T-cell (primary cell): Measurements from ENCODE around the gene LRRC2. TPM values are rescaled to one million over a fixed set of nuclear protein-coding genes. Genes with fewer than 3 reads are reported as not detected.

ENCODE experiments used
- ATAC-seq, 4 experiments: fragments of 200-7000 bp in 3 of 4; fragments of 150-1000 bp in 1 of 4; cut with Tn5 transposase; replicated peaks in 1 of 4; 1 replicate in 3 of 4; 2 replicates in 1 of 4; pipeline ENCODE4 v1.10.0; 2021; ENCODE audit warnings: moderate library complexity in 3 of 4, mild to moderate bottlenecking in 2 of 4, moderate number of reproducible peaks in 1 of 4
- CTCF ChIA-PET, 2 donors: fragments of 300-600 bp; sonication (Branson Sonifier 250); formaldehyde crosslinking; loops; one replicate each; lab custom pipeline; 2022; ENCODE audit warnings: antibody characterized with exemption in 2 of 2; lab: Charles Lee
- POLR2A ChIA-PET, 2 donors: fragments of 300-600 bp; sonication (Branson Sonifier 250); formaldehyde crosslinking; loops; one replicate each; lab custom pipeline; 2022; ENCODE audit warnings: antibody characterized with exemption in 2 of 2; lab: Charles Lee
- DNase-seq, 35 experiments: peaks; one replicate each; pipeline versions ENCODE4 v3.0.0 to v3.0.0-alpha.2; 2013 to 2023
- H3K27ac ChIP-seq: one replicate; pipeline ENCODE4 v1.5.1; 2013; ENCODE audit warnings: low read length
- H3K27me3 ChIP-seq, 2 experiments: replicated peaks in 1 of 2; 1 replicate in 1 of 2; 2 replicates in 1 of 2; pipeline versions ENCODE4 v1.6.1 to v1.7.0; 2013; ENCODE audit warnings: low read length in 1 of 2, mixed read lengths in 1 of 2; ENCODE audit not compliant: control insufficient read depth in 2 of 2, insufficient read depth in 2 of 2; ENCODE audit errors: extremely low read depth in 1 of 2
- H3K36me3 ChIP-seq, 2 donors: 1 replicate in 1 of 2; 2 replicates in 1 of 2; pipeline versions ENCODE4 v1.6.1 to v1.7.0; 2013; ENCODE audit warnings: low read length in 1 of 2; ENCODE audit not compliant: control insufficient read depth in 2 of 2, insufficient read depth in 1 of 2; ENCODE audit errors: extremely low read depth in 1 of 2
- H3K4me1 ChIP-seq, 2 experiments: 1 replicate in 1 of 2; 2 replicates in 1 of 2; pipeline versions ENCODE4 v1.6.1 to v1.7.0; 2013; ENCODE audit warnings: low read length in 2 of 2, mixed read lengths in 1 of 2; ENCODE audit not compliant: insufficient read depth in 2 of 2, control insufficient read depth in 1 of 2; ENCODE audit errors: extremely low read depth in 1 of 2
- H3K4me3 ChIP-seq, 2 donors: 1 replicate in 1 of 2; 2 replicates in 1 of 2; pipeline versions ENCODE4 v1.5.1 to v1.7.0; 2013; ENCODE audit warnings: mild to moderate bottlenecking in 2 of 2, low read length in 1 of 2, moderate library complexity in 1 of 2; ENCODE audit not compliant: control insufficient read depth in 1 of 2; ENCODE audit errors: extremely low read depth in 1 of 2
- H3K9me3 ChIP-seq: 2 replicates; pipeline ENCODE4 v1.7.0; 2013
- H3K27ac Mint-ChIP-seq, 2 donors: one replicate each; pipeline ENCODE4 v1.8.0; 2020 to 2021; ENCODE audit warnings: mild to moderate bottlenecking in 2 of 2, mixed read lengths in 2 of 2
- H3K27me3 Mint-ChIP-seq, 2 donors: one replicate each; pipeline ENCODE4 v1.8.0; 2021 to 2022; ENCODE audit warnings: mixed read lengths in 2 of 2
- H3K36me3 Mint-ChIP-seq: one replicate; pipeline ENCODE4 v1.8.0; 2021; ENCODE audit warnings: mixed read lengths
- H3K4me1 Mint-ChIP-seq, 3 donors: one replicate each; pipeline ENCODE4 v1.8.0; 2020 to 2022; ENCODE audit warnings: mixed read lengths in 3 of 3, mild to moderate bottlenecking in 1 of 3
- H3K4me3 Mint-ChIP-seq, 3 donors: one replicate each; pipeline ENCODE4 v1.8.0; 2020 to 2022; ENCODE audit warnings: mild to moderate bottlenecking in 3 of 3, mixed read lengths in 3 of 3, moderate library complexity in 3 of 3
- H3K9me3 Mint-ChIP-seq, 3 donors: one replicate each; pipeline ENCODE4 v1.8.0; 2020 to 2022; ENCODE audit warnings: mixed read lengths in 3 of 3
- WGBS: methylation state at CpG from one replicate; pipeline ENCODE4 v1.1.5; 2013; ENCODE audit warnings: missing lambda C conversion rate; ENCODE audit not compliant: insufficient coverage; 5-methylcytosine and 5-hydroxymethylcytosine counted together
- total RNA-seq, 35 experiments: library from RNA in 6 of 35; stranded (reverse) in 6 of 35; fragments of 120-200 nt in 1 of 35; gene quantifications; one replicate each; pipeline versions ENCODE4 v1.2.1 to v1.2.4 and lab custom pipeline; 2013 to 2026

LRRC2 gene
- total RNA-seq, 5 donors from 2014 or later (not counting 1 experiment from before 2014, with no cell fraction given) = 0.30 to 1.9 (median 1.0) TPM

DNA sequence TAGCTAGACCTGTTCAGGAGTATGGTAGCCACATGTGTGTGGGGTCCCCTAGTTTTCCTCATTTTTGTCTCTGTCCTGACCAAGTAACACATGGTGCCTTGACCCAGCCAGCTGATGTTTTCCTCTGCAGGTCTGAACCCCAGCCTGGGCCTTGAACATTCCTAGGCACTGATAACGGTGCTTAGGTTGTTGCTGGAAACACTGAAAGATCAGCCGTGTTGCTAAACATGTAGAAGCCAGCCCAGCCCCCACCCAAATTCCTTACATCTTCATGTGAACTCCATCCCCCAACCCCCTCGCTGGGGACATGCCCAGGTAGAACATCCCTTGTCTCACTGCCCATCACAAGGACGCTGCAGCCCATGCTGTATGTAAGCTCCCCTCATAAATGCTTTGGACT, 49.6 kb downstream of the LRRC2 start:
- no peaks in the 10 kb centered on the region for H3K9me3 ChIP-seq
- H3K4me1 ChIP-seq = no peaks in the 10 kb centered on the region
- Mint-ChIP-seq H3K27ac (no peak overlapping the region), H3K36me3 (no peaks in the 10 kb centered on the region), H3K4me3 (no peak overlapping the region), H3K27me3 (peaks cover 0 to 5% of the 10 kb centered on the region in 2 donors), H3K9me3 (no peaks in the 10 kb centered on the region), H3K4me1 (peaks cover 0 to 4% (median 2%) of the 10 kb centered on the region in 3 donors)
- no peak overlapping the region for H3K4me3 ChIP-seq
- CTCF ChIA-PET = interaction anchor here in 1 of 2 donors (0.6 kb wide), 1 partner anchor 33 kb away, joined by 4 read pairs; no protein-coding TSS in a partner anchor
- no peak overlapping the region for H3K27ac ChIP-seq
- H3K27me3 ChIP-seq = no peaks in the 10 kb centered on the region
- DNase-seq = no peak
- ATAC-seq = no peak
- no peaks in the 10 kb centered on the region for H3K36me3 ChIP-seq
- WGBS = 100% methylated on average over 2 of the region's 4 CpGs
- POLR2A ChIA-PET = no interaction called here

DNA sequence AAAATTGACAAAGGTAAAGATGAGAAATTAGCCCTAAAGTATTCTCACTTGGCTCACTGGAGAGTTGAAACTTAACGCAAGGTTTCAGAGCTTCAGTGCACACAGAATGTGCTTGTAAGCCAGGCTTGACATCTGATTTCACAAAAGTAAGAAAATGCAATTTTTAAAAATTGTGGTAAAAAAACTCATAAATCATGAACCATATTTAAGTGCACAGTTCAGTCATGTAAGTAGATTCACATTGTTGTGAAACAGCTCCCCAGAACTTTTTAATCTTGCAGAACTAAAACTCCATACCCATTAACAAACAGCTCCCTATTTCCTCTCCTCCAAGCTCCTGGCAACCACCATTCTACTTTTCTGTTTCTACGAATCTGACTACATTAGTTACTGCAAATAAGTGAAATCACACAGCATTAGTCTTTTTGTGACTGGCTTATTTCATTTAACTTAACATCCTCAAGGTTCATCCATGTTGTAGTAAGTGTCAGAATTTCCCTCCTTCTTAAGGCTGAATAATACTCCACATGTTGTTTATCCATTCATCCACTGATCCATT, 53.8 kb downstream of the LRRC2 start:
- Mint-ChIP-seq H3K9me3 (no peaks in the 10 kb centered on the region), H3K36me3 (no peaks in the 10 kb centered on the region), H3K4me1 (peaks cover 0 to 4% (median 2%) of the 10 kb centered on the region in 3 donors), H3K27ac (no peak overlapping the region), H3K27me3 (peaks cover 0 to 5% of the 10 kb centered on the region in 2 donors), H3K4me3 (no peak overlapping the region)
- Histone ChIP-seq H3K27me3 (no peaks in the 10 kb centered on the region), H3K4me1 (no peaks in the 10 kb centered on the region), H3K27ac (no peak overlapping the region), H3K36me3 (no peaks in the 10 kb centered on the region), H3K4me3 (no peak overlapping the region), H3K9me3 (no peaks in the 10 kb centered on the region)
- ChIA-PET POLR2A (no interaction called here), CTCF (interaction anchor here in 1 of 2 donors (0.6 kb wide), 1 partner anchor 133 kb away, joined by 3 read pairs; no protein-coding TSS in a partner anchor)
- DNase-seq (no peak), ATAC-seq (no peak)
- no CpG with 5 or more reads among the region's 2 CpGs for WGBS

DNA sequence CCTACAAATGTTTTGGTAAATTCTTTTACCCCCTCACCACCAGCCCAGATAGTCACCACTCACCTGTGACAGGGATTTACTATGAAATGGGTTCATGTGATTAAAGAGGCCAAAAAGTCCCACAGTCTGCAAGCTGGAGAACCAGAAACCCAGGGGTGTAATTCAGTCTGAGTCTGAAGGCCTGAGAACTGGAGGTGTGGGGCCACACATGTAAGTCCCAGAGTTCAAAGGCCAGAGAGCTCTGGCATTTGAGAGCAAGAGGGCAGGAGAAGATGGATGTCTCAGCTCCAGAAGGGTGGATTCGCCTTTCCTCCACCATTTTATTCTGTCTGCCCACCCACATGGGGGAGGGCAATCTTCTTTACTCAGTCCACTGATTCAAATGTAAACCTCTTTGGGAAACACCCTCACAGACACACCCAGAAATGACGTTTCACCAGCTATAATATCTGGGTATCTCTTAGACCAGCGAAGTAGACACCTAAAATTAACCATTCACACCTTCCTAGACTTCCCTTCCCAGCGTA, 56.4 kb downstream of the LRRC2 start:
- no peaks in the 10 kb centered on the region for H3K36me3 Mint-ChIP-seq
- no peaks in the 10 kb centered on the region for H3K9me3 Mint-ChIP-seq
- no peak overlapping the region for H3K27ac ChIP-seq
- no peak for ATAC-seq
- CTCF ChIA-PET = interaction anchor here in 1 of 2 donors (0.6 to 1.3 kb wide), 2 partner anchors 9 to 141 kb away, joined by 3 read pairs; no protein-coding TSS in a partner anchor
- no peak overlapping the region for H3K4me3 Mint-ChIP-seq
- 65% methylated on average over 3 of the region's 4 CpGs for WGBS
- H3K4me3 ChIP-seq = no peak overlapping the region
- H3K9me3 ChIP-seq = no peaks in the 10 kb centered on the region
- H3K27me3 Mint-ChIP-seq = peaks cover 0 to 5% of the 10 kb centered on the region in 2 donors
- POLR2A ChIA-PET = no interaction called here
- no peaks in the 10 kb centered on the region for H3K4me1 ChIP-seq
- peaks cover 0 to 8% (median under 1%) of the 10 kb centered on the region in 3 donors for H3K4me1 Mint-ChIP-seq
- H3K27ac Mint-ChIP-seq = peak overlapping the region in 1 of 2 donors; percentile 41
- no peaks in the 10 kb centered on the region for H3K27me3 ChIP-seq
- H3K36me3 ChIP-seq = no peaks in the 10 kb centered on the region
- DNase-seq = no peak

DNA sequence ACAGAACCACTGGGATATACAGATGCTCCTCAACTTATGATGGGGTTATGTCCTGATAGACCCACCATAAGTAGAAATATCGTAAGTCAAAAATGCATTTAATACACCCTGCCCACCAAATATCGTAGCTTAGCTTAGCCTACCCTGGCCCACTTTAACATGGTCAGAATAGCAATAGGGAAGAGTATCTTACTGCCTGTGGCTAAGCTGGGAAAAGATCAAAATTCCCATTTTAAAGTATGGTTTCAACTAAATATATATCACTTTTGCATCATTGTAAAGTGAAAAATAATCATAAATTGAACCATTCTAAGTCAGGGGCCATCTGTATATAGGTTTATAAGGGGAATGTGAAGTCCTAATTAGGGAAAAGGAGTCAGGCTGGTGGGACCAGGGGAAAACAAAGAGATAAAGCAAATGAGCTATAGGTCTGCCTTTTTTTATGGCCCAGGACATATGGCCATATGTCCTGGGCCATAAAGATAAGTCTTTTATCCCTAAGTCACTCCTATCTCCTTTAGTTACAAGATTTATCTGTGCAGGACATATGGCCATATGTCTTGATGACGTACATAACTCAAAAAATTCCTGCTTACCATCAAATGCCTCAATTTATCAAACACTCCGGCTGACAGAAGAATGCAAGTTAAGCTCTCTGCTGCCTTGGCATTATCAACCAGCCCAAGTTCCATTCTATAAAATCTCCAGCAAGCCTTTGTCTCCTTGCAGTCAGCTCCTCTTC, 57.1 kb downstream of the LRRC2 start:
- Mint-ChIP-seq H3K4me1 (peaks cover under 1 to 9% (median 2%) of the 10 kb centered on the region in 3 donors), H3K36me3 (no peaks in the 10 kb centered on the region), H3K9me3 (no peaks in the 10 kb centered on the region), H3K4me3 (no peak overlapping the region), H3K27ac (no peak overlapping the region), H3K27me3 (peaks cover 0 to 5% of the 10 kb centered on the region in 2 donors)
- Histone ChIP-seq H3K4me1 (no peaks in the 10 kb centered on the region), H3K36me3 (no peaks in the 10 kb centered on the region), H3K27ac (no peak overlapping the region), H3K9me3 (no peaks in the 10 kb centered on the region), H3K27me3 (no peaks in the 10 kb centered on the region), H3K4me3 (no peak overlapping the region)
- DNase-seq (no peak), ATAC-seq (no peak)
- WGBS = 86% methylated on average over 2 of the region's 4 CpGs
- POLR2A ChIA-PET = no interaction called here
- CTCF ChIA-PET = interaction anchor here in 1 of 2 donors (1.3 kb wide), 1 partner anchor 10 kb away, joined by 3 read pairs; no protein-coding TSS in a partner anchor

DNA sequence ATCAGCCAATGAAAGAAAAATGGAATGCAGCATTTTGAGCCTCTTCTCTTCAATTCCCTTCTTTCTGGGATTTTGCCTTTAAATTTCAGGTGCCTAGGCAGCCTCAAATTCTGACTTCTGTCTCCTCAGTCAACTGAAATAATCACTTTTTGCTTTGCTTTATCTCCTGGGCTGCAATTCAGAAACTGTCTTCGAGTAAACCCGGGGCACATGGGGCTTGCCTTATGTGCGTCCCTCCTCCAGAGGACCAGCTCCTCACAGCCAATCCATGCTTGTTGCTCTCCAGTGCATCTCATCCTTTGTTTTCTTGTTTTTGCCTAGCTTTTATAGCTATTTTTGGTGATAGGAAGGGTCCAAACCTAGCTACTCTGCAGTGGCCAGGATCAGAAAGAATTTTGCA, 59.6 kb downstream of the LRRC2 start:
- peaks cover 0 to 2% of the 10 kb centered on the region in 2 donors for H3K27me3 Mint-ChIP-seq
- H3K27me3 ChIP-seq = no peaks in the 10 kb centered on the region
- no peak overlapping the region for H3K27ac Mint-ChIP-seq
- POLR2A ChIA-PET = no interaction called here
- H3K4me3 ChIP-seq = no peak overlapping the region
- WGBS = no CpG with 5 or more reads among the region's 3 CpGs
- no peaks in the 10 kb centered on the region for H3K36me3 ChIP-seq
- no peaks in the 10 kb centered on the region for H3K36me3 Mint-ChIP-seq
- no peaks in the 10 kb centered on the region for H3K9me3 Mint-ChIP-seq
- H3K9me3 ChIP-seq = no peaks in the 10 kb centered on the region
- CTCF ChIA-PET = interaction anchor here in 1 of 2 donors (0.9 kb wide), 1 partner anchor 138 kb away, joined by 3 read pairs; no protein-coding TSS in a partner anchor
- no peak for ATAC-seq
- no peaks in the 10 kb centered on the region for H3K4me1 ChIP-seq
- no peak for DNase-seq
- H3K4me1 Mint-ChIP-seq = peaks cover 3 to 18% (median 16%) of the 10 kb centered on the region in 3 donors
- no peak overlapping the region for H3K4me3 Mint-ChIP-seq
- H3K27ac ChIP-seq = no peak overlapping the region

DNA sequence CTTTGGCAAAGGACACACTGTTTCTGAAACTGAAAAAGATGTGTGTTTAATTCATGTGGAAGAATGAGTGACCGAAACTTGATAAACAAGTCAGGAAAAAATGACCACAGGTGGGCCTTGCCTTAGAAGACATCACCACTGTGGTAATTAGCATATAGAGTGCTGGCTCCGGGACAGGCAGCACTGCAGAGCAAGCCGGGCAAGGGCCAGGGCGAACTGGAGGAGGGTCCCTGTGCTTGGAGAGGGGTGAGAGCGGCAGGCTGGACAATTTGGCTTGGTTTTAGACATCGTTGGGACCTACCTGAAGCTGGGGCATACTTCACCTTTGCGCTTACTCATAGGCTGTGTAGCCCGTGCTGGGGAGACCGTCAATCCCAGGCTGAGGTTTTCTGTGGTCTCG, 60.1 kb downstream of the LRRC2 start:
- Mint-ChIP-seq H3K4me1 (peaks cover 3 to 18% (median 18%) of the 10 kb centered on the region in 3 donors), H3K36me3 (no peaks in the 10 kb centered on the region), H3K9me3 (no peaks in the 10 kb centered on the region), H3K27me3 (peaks cover 0 to 2% of the 10 kb centered on the region in 2 donors), H3K4me3 (no peak overlapping the region), H3K27ac (no peak overlapping the region)
- 90% methylated on average over 9 of the region's 10 CpGs for WGBS
- ATAC-seq (no peak), DNase-seq (no peak)
- Histone ChIP-seq H3K27me3 (no peaks in the 10 kb centered on the region), H3K27ac (no peak overlapping the region), H3K36me3 (no peaks in the 10 kb centered on the region), H3K9me3 (no peaks in the 10 kb centered on the region), H3K4me3 (no peak overlapping the region), H3K4me1 (peaks cover 0 to 4% of the 10 kb centered on the region in 2 experiments)
- POLR2A ChIA-PET = no interaction called here
- CTCF ChIA-PET = no interaction called here
